B cell (primary cell): ENCODE data around the gene GHDC.

Source experiments
- EZH2 ChIP-seq: IDR thresholded peaks from 2 replicates; pipeline ENCODE4 v1.6.1; 2012; ENCODE audit warnings: borderline replicate concordance, low read depth, mild to moderate bottlenecking, moderate library complexity, low read length; ENCODE audit not compliant: insufficient read depth, poor library complexity, severe bottlenecking
- TF ChIP-seq, protein P1 (sequence below): fragments of 200-600 bp; IDR thresholded peaks from one replicate; pipeline ENCODE4 v1.8.0; 2022; ENCODE audit warnings: antibody characterized with exemption, mild to moderate bottlenecking

DNA sequence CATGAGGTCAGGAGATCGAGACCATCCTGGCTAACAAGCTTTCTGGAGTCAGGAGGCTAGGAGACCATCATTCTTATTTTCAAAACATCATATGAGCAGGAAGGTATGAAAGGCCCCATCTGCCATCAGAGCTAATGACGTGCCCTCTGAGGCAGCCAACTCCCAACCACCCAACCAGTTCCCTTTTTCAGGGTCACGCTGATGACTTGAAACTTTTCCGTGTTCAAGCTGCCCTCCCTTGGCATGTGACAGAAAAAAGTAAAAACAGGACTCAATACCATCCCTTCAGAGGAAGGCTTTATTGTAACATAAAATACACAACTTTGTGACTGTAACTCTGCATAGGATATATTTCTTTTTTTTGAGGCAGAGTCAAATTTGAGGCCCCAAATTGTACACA lies 4.6 kb upstream of the GHDC start:
- TF ChIP-seq EZH2: no peak
- TF ChIP-seq, protein P1, sequence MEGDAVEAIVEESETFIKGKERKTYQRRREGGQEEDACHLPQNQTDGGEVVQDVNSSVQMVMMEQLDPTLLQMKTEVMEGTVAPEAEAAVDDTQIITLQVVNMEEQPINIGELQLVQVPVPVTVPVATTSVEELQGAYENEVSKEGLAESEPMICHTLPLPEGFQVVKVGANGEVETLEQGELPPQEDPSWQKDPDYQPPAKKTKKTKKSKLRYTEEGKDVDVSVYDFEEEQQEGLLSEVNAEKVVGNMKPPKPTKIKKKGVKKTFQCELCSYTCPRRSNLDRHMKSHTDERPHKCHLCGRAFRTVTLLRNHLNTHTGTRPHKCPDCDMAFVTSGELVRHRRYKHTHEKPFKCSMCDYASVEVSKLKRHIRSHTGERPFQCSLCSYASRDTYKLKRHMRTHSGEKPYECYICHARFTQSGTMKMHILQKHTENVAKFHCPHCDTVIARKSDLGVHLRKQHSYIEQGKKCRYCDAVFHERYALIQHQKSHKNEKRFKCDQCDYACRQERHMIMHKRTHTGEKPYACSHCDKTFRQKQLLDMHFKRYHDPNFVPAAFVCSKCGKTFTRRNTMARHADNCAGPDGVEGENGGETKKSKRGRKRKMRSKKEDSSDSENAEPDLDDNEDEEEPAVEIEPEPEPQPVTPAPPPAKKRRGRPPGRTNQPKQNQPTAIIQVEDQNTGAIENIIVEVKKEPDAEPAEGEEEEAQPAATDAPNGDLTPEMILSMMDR: no peak
